Sigmoid colon (tissue), 7 donors: Measurements from ENCODE around the gene CABLES1. TPM values are rescaled to one million over a fixed set of nuclear protein-coding genes. Genes with fewer than 3 reads are reported as not detected.

Source experiments
- DNase-seq: peaks from one replicate; pipeline ENCODE4 v3.0.0-alpha.2; 2019
- H3K27ac ChIP-seq, 4 donors: fragments of 200-600 bp; sonication (generic); one replicate each; pipeline ENCODE4 v1.5.1; 2016 to 2019; ENCODE audit warnings: mild to moderate bottlenecking in 1 of 4
- H3K27me3 ChIP-seq, 3 donors: fragments of 200-600 bp; sonication (generic); one replicate each; pipeline ENCODE4 v1.5.1; 2019; ENCODE audit warnings: mild to moderate bottlenecking in 1 of 3
- H3K36me3 ChIP-seq, 4 donors: fragments of 200-600 bp; sonication (generic); one replicate each; pipeline ENCODE4 v1.5.1; 2016 to 2019
- H3K4me1 ChIP-seq, 4 donors: fragments of 200-600 bp; sonication (generic); one replicate each; pipeline ENCODE4 v1.5.1; 2017 to 2019
- H3K4me3 ChIP-seq, 4 donors: fragments of 200-600 bp; sonication (generic); one replicate each; pipeline ENCODE4 v1.5.1; 2017 to 2019; ENCODE audit warnings: mild to moderate bottlenecking in 2 of 4, moderate library complexity in 1 of 4
- H3K9me3 ChIP-seq, 4 donors: fragments of 200-600 bp in 3 of 4; sonication (generic) in 3 of 4; one replicate each; pipeline versions ENCODE4 v1.5.1 to v1.6.1; 2013 to 2019
- EP300 ChIP-seq, 4 donors: sonication (generic); formaldehyde crosslinking; IDR thresholded peaks; one replicate each; pipeline ENCODE4 v1.6.1; 2017; ENCODE audit warnings: antibody characterized with exemption in 4 of 4
- POLR2A ChIP-seq, 2 donors: fragments of 450-650 bp; IDR thresholded peaks; one replicate each; pipeline ENCODE4 v1.6.1; 2016; ENCODE audit warnings: antibody characterized with exemption in 2 of 2, mild to moderate bottlenecking in 2 of 2, moderate library complexity in 2 of 2
- POLR2AphosphoS5 ChIP-seq, 4 donors: sonication (generic); formaldehyde crosslinking; IDR thresholded peaks; one replicate each; pipeline ENCODE4 v1.6.1; 2017; ENCODE audit warnings: antibody characterized with exemption in 4 of 4
- WGBS, 2 donors: extraction: QIAGEN DNeasy Blood & Tissue Kit; methylation state at CpG; one replicate each; pipeline ENCODE4 v1.1.7; 2013; 5-methylcytosine and 5-hydroxymethylcytosine counted together
- intact Hi-C: fragments of 100-400 bp; cut with DNase I; formaldehyde crosslinking; loops from one replicate; pipeline ENCODE4 v1.15.1; 2023
- polyA plus RNA-seq, 3 donors: library from polyadenylated mRNA; stranded (reverse); fragments of 200-250 nt; gene quantifications; one replicate each; pipeline ENCODE4 v1.2.3, GENCODE V29; 2013
- total RNA-seq, 4 donors: library from RNA; depleted of rRNA; stranded (reverse); fragments of >200 nt; gene quantifications; one replicate each; pipeline ENCODE4 v1.1.0, GENCODE V29; 2016
- TF ChIP-seq, protein P1 (sequence below), 4 experiments: fragments of 450-650 bp in 3 of 4; fragments of 200-600 bp in 1 of 4; IDR thresholded peaks; one replicate each; pipeline ENCODE4 v1.5.1; 2016 to 2019; ENCODE audit warnings: antibody characterized with exemption in 4 of 4, mild to moderate bottlenecking in 3 of 4, moderate library complexity in 2 of 4
- donor health status: healthy with polysubstance abuse.
- donor health status: Bipolar disorder and iron deficiency.
- donor health status: healthy.

The CABLES1 gene
- total and polyA plus RNA-seq, 7 donors: 1.9 to 7.2 (median 3.9) TPM

DNA sequence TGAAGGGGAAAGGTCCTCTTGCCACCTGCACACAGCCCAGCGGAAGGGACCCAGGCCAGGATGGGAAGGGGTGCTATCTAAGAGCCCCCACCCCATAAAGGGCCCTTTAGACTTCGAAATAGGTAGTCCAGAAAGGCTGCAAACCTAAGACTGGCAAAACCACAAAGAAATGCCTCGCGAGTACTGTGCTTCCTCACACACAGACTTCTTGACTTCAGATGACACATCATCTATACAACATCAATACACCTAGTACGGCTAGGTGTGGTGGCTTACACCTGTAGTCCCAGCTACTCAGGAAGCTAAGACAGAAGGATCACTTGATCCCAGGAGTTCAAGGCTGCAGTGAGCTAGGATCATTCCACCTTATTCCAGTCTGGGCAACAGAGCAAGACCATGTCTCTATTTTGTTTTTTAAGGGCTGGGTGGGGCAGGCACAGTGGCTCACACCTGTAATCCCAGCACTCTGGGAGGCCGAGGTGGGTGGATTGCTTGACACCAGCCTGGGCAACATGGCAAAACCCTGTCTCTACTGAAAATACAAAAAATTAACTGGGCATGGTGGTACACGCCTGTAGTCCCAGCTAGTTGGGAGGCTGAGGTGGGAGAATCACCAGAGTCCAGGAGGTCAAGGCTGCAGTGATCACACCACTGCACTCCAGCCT lies 125.8 kb downstream of the CABLES1 start:
- Histone ChIP-seq H3K27ac (no peak overlapping the region), H3K9me3 (no peaks in the 10 kb centered on the region), H3K27me3 (no peaks in the 10 kb centered on the region), H3K4me1 (peaks cover 0 to 18% (median 15%) of the 10 kb centered on the region in 4 donors), H3K36me3 (peaks cover 0 to 5% (median 0%) of the 10 kb centered on the region in 4 donors), H3K4me3 (no peak overlapping the region)
- 60 to 67% methylated on average over 7 of the region's 7 CpGs for WGBS, 2 donors
- intact Hi-C loops: no loop called here
- TF ChIP-seq POLR2A (IDR thresholded peaks at IDR 0.05): no peak
- no peak for TF ChIP-seq POLR2AphosphoS5 (IDR thresholded peaks at IDR 0.05)
- no peak for TF ChIP-seq EP300 (IDR thresholded peaks at IDR 0.05)
- TF ChIP-seq, protein P1, sequence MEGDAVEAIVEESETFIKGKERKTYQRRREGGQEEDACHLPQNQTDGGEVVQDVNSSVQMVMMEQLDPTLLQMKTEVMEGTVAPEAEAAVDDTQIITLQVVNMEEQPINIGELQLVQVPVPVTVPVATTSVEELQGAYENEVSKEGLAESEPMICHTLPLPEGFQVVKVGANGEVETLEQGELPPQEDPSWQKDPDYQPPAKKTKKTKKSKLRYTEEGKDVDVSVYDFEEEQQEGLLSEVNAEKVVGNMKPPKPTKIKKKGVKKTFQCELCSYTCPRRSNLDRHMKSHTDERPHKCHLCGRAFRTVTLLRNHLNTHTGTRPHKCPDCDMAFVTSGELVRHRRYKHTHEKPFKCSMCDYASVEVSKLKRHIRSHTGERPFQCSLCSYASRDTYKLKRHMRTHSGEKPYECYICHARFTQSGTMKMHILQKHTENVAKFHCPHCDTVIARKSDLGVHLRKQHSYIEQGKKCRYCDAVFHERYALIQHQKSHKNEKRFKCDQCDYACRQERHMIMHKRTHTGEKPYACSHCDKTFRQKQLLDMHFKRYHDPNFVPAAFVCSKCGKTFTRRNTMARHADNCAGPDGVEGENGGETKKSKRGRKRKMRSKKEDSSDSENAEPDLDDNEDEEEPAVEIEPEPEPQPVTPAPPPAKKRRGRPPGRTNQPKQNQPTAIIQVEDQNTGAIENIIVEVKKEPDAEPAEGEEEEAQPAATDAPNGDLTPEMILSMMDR (IDR thresholded peaks at IDR 0.05): no peak
- DNase-seq: no peak

DNA sequence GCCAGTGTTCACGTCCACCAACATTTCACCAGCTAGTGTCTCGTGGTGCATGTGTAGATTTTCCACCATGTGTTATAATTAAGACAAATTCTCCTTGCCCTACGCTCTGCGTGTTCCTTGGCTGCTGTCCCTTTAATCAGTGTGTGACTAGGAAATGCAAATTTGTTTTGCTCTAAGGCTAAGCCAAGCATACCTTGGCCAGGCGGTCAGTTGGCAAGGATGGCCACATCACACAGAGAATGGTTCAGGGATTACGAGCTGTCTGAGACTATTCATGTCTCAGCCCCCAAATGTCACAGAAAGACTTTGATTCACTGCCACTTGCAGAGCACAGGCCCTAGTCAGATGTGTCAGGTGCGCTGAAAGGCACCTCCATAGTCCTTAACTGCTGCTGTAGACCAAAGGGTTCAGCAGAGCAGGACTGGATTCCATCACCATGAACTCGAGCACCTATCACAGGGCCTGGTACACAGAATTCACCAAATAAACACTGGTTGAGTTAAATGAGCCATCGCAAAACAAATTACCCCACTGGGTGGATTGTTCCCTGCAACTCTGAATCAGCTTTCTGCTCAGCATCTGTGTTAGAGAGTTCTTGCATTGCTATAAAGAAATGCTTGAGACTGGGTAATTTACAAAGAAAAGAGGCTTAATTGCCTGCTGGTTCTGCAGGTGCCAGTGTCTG lies 128.4 kb downstream of the CABLES1 start:
- no peak for DNase-seq
- no peaks in the 10 kb centered on the region for H3K27me3 ChIP-seq
- intact Hi-C loops: no loop called here
- TF ChIP-seq POLR2AphosphoS5 (IDR thresholded peaks at IDR 0.05): no peak
- TF ChIP-seq, protein P1 (IDR thresholded peaks at IDR 0.05): no peak
- no peak for TF ChIP-seq EP300 (IDR thresholded peaks at IDR 0.05)
- no peak for TF ChIP-seq POLR2A (IDR thresholded peaks at IDR 0.05)
- peaks cover 0 to 18% (median 15%) of the 10 kb centered on the region in 4 donors for H3K4me1 ChIP-seq
- no peaks in the 10 kb centered on the region for H3K9me3 ChIP-seq
- H3K4me3 ChIP-seq: no peak overlapping the region
- no peak overlapping the region for H3K27ac ChIP-seq
- 91 to 93% methylated on average over 9 of the region's 9 CpGs for WGBS, 2 donors
- no peaks in the 10 kb centered on the region for H3K36me3 ChIP-seq

DNA sequence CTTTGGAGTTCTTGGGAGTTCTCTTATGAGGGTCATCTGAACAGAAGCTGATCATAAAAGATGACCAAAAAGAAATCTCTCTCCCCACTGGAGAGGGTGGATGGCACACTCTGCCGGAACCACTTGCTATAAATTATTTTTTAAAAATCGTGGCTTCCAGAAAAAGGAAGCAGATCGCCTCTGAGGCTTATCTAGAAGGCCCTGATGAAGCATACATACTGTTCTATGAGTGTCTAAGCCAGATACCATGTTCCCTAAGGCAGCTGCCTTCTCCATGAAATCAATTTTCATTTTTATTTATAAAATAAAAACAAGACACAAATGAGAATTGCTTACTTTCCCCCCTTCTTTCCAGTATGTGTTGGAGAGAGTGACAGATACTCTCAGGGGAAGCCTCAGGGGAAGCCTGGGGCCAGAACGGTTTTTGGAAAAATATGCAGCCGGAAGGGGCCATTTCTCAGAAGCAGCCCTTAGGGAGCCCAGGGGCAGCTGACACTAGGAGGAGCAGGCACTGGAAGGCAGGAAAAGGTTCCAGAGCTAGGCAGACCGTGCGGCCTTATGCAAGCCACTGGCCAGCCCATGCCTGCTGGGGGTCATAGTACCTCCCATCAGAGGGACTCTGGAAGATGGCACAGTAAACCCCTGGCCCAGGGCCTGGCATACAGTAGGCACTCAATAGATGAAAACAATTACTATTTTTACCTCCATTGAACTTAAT lies 130.6 kb downstream of the CABLES1 start:
- no peak overlapping the region for H3K27ac ChIP-seq
- H3K36me3 ChIP-seq: no peaks in the 10 kb centered on the region
- intact Hi-C loops: no loop called here
- TF ChIP-seq POLR2AphosphoS5 (IDR thresholded peaks at IDR 0.05): no peak
- TF ChIP-seq, protein P1 (IDR thresholded peaks at IDR 0.05): no peak
- TF ChIP-seq EP300 (IDR thresholded peaks at IDR 0.05): no peak
- TF ChIP-seq POLR2A (IDR thresholded peaks at IDR 0.05): no peak
- H3K4me1 ChIP-seq: peaks cover 0 to 2% (median under 1%) of the 10 kb centered on the region in 4 donors
- 71 to 89% methylated on average over 7 of the region's 7 CpGs for WGBS, 2 donors
- peaks cover 0 to 10% (median 2%) of the 10 kb centered on the region in 4 donors for H3K9me3 ChIP-seq
- no peaks in the 10 kb centered on the region for H3K27me3 ChIP-seq
- no peak for DNase-seq
- no peak overlapping the region for H3K4me3 ChIP-seq

DNA sequence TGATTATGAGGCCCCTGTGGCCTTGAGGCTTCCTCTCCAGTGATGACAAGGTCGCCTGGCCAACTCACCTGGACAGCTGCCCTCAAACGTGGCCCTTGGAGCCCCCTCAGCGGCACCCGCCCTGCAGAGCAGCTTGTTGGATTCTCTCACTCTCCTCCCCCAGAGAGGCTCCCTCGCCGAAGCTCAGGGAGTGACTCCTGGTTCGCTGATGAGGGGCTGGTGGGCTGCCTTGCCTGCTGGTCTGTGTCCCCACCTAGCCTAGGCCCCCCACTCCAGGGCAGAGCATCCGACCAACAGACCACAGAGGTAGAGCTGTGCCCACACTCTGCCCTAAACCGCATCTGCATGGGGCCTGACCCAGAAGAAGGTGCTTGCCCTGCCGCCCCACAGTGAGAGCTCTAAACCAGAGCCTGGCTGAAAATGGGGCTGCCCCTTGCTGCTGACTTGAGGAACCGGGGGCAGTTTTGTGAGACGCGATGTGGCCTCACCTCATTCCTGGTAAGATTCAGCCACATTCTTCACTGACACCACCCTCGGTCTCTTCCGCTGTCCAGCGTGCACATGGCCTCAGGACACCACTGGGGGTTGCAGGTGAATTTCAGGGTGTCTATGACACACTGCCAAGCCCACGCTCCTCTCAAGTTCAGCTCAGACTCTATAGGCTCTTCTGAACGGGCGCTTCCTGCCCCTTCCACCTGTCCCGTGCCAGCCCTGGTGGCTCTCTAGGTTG lies 131.6 kb downstream of the CABLES1 start:
- Histone ChIP-seq H3K27me3 (no peaks in the 10 kb centered on the region), H3K36me3 (no peaks in the 10 kb centered on the region), H3K4me3 (no peak overlapping the region), H3K4me1 (no peaks in the 10 kb centered on the region), H3K27ac (no peak overlapping the region), H3K9me3 (peaks cover 0 to 10% (median 2%) of the 10 kb centered on the region in 4 donors)
- DNase-seq: no peak
- intact Hi-C loops: no loop called here
- TF ChIP-seq POLR2A (IDR thresholded peaks at IDR 0.05) (no peak), POLR2AphosphoS5 (IDR thresholded peaks at IDR 0.05) (no peak), EP300 (IDR thresholded peaks at IDR 0.05) (no peak)
- TF ChIP-seq, protein P1 (IDR thresholded peaks at IDR 0.05): no peak
- 81 to 89% methylated on average over 20 of the region's 20 CpGs for WGBS, 2 donors
